ENCODE results near the gene GZMM. TPM values are rescaled to one million over a fixed set of nuclear protein-coding genes. Genes with fewer than 3 reads are reported as not detected.

Gene GZMM
- total RNA-seq, 3 donors from 2014 or later, result 0.33 to 1.1 TPM; not detected in 1

DNA sequence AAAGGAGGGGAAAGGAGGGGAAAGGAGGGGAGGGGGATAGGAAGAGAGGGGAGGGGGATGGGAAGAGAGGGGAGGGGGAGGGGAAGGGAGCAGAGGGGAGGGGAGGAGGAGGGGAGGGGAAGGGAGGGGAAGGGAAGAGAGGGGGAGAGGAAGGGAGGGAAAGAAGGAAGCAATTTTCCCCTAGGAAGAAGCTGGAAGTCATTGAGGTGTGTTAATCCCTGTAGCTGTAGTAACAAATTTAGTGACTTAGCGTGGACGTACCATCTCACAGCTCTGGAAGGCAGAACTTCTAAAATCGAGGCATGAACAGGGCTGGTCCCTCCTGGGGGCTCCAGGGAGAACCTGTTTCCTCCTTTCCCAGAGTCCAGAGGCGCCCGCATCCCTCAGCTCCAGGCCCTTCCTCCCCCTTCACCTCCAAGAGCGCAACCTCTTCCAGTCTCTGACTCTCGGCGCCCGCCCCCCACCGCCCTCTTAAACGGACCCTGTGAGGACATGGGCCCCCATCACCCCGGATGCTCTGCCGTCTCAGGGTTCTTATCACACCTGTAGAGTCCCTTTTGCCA lies 17.9 kb upstream of the GZMM start:
- TF ChIP-seq POLR2AphosphoS5 (IDR thresholded peaks at IDR 0.05) (no peak), POLR2A (IDR thresholded peaks at IDR 0.05) (no peak)
- TF ChIP-seq, protein P1, sequence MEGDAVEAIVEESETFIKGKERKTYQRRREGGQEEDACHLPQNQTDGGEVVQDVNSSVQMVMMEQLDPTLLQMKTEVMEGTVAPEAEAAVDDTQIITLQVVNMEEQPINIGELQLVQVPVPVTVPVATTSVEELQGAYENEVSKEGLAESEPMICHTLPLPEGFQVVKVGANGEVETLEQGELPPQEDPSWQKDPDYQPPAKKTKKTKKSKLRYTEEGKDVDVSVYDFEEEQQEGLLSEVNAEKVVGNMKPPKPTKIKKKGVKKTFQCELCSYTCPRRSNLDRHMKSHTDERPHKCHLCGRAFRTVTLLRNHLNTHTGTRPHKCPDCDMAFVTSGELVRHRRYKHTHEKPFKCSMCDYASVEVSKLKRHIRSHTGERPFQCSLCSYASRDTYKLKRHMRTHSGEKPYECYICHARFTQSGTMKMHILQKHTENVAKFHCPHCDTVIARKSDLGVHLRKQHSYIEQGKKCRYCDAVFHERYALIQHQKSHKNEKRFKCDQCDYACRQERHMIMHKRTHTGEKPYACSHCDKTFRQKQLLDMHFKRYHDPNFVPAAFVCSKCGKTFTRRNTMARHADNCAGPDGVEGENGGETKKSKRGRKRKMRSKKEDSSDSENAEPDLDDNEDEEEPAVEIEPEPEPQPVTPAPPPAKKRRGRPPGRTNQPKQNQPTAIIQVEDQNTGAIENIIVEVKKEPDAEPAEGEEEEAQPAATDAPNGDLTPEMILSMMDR (IDR thresholded peaks at IDR 0.05), result no peak
- DNase-seq (ENCODE audit: low spot score in 2 of 2), result no peak
- intact Hi-C loops (cut with DNase I; ENCODE audit: low total_unique reads), result no loop called here
- Histone ChIP-seq H3K4me1 (no peaks in the 10 kb centered on the region), H3K9me3 (no peaks in the 10 kb centered on the region), H3K27me3 (peaks cover 3 to 16% of the 10 kb centered on the region in 2 donors), H3K27ac (no peak overlapping the region), H3K36me3 (no peaks in the 10 kb centered on the region), H3K4me3 (no peak overlapping the region)

DNA sequence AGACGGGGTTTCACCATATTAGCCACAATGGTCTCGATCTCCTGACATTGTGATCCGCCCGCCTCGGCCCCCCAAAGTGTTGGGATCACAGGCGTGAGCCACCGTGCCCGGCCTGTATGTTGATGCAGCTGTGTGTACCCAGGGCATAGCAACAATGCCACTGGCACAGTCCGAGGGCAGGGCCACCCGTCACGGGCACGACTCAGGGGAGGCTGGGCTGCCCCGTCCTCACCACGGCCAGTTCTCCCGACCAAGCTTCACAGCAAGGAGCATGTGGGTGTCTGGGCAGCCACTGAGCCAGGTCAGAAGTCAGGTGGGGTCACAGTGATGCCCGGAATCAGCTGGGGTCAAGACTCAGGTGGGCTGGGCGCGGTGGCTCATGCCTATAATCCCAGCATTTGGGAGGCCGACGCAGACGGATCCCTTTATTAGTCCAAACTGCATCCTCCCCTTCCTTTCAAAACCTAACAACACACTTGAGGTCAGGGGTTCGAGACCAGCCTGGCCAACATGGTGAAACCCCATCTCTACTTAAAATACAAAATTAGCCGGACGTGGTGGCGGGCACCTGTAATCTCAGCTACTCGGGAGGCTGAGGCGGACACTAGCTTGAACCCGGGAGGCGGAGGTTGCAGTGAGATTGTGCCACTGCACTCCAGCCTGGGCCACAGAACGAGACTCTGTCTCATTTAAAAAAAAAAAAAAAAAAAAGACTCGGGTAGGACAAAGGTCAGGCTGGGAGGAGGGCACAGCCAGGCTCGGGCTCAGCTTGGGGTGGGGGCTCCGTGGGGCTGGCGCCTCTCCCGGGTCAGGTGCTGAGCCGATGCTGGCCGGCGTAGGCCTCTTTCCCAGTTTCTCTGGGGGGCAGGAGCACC lies 13.5 kb upstream of the GZMM start:
- peak overlapping the region; percentile 93 to 99 for H3K27ac ChIP-seq
- H3K36me3 ChIP-seq, result no peaks in the 10 kb centered on the region
- H3K9me3 ChIP-seq, result no peaks in the 10 kb centered on the region
- H3K27me3 ChIP-seq, result peaks cover 0 to 11% of the 10 kb centered on the region in 2 donors
- H3K4me3 ChIP-seq, result peak overlapping the region; percentile 94 to 98 (median 98)
- peaks cover 8 to 17% of the 10 kb centered on the region in 2 donors for H3K4me1 ChIP-seq
- intact Hi-C loops (cut with DNase I; ENCODE audit: low total_unique reads), result no loop called here
- TF ChIP-seq, protein P1 (IDR thresholded peaks at IDR 0.05), result no peak
- TF ChIP-seq POLR2A (IDR thresholded peaks at IDR 0.05), result no peak
- TF ChIP-seq POLR2AphosphoS5 (IDR thresholded peaks at IDR 0.05), result no peak
- no peak for DNase-seq (ENCODE audit: low spot score in 2 of 2)

DNA sequence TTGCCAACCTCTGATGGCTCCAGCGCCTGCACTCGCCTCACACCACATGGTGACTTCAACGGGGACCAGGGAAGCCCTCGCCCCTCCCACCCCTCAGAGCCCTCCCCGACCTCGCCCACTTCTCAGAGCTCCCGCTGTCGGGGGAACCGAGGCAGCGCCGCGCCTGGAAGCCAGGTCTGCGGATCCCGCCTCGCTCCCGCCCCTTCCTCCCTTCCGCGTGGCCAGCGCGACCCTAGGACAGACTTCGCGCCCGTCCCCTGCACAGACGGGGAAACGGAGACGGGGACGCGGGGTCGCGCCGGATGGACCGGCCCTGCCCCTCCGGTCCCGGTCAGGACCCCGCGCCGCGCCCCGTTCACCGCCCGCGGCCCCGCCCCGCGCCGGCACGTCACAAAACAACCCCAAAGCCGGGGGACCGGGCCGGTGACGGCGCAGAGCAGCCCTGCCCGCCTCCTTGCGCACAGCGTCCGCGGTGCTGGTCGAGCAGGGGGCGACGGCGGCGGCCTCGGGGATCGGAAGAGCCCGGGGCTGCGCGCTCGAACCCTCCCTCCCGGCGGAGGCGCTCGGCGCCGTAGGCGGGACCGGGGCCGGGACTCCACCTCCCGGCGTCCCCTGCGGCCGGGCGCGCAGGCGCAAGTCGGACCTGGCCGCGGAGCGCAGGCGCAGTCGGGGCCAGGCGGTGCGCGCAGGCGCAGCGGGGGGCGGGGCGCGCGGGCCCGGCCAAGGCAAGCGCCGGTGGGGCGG lies 12.7 kb upstream of the GZMM start:
- peak overlapping the region; percentile 93 to 99 for H3K27ac ChIP-seq
- DNase-seq (ENCODE audit: low spot score in 2 of 2), result peak; percentile 79
- H3K9me3 ChIP-seq, result no peaks in the 10 kb centered on the region
- H3K36me3 ChIP-seq, result no peaks in the 10 kb centered on the region
- intact Hi-C loops (cut with DNase I; ENCODE audit: low total_unique reads), result no loop called here
- H3K27me3 ChIP-seq, result peaks cover 0 to 6% of the 10 kb centered on the region in 2 donors
- TF ChIP-seq POLR2A (IDR thresholded peaks at IDR 0.05) (no peak), POLR2AphosphoS5 (IDR thresholded peaks at IDR 0.05) (peak in 2 of 3 donors; percentile 44 to 60)
- peaks cover 8 to 20% of the 10 kb centered on the region in 2 donors for H3K4me1 ChIP-seq
- peak overlapping the region; percentile 94 to 98 (median 98) for H3K4me3 ChIP-seq

DNA sequence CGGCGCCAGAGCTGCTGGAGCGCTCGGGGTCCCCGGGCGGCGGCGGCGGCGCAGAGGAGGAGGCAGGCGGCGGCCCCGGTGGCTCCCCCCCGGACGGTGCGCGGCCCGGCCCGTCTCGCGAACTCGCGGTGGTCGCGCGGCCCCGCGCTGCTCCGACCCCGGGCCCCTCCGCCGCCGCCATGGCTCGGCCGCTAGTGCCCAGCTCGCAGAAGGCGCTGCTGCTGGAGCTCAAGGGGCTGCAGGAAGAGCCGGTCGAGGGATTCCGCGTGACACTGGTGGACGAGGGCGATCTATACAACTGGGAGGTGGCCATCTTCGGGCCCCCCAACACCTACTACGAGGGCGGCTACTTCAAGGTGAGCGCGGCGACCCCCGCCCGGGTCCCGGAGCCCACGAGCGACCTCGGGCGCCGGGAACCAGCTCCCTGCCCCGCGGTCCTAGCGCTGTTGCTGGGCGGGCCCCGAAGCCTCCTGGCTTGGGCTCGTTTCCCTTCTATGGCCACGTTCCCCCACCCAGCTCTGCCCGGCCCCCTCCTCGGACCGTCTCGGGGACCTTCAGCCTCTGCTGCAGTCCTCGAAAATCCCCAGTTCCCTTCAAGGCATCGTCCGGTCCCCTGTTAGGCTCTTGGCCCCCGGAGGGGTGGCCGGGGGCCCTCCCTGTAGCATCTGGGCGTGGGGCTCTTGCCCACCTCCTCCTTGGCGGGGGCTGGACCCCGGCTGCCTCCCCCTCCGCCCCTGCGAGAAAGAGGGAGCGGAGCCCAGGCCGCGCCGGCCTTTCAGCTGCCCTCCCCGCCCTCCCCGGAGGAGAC lies 11.9 kb upstream of the GZMM start, which contains the start of gene CDC34:
Gene CDC34, plus strand, starts transcription at position 8 of the 808 bp plus-strand sequence. Its CDS starts 172 bp downstream, at position 180.
- Histone ChIP-seq H3K9me3 (no peaks in the 10 kb centered on the region), H3K27me3 (no peaks in the 10 kb centered on the region), H3K27ac (peak within 1 kb of the TSS; percentile 93 to 99), H3K4me1 (peaks cover 8 to 20% of the 10 kb centered on the region in 2 donors), H3K4me3 (peak within 1 kb of the TSS; percentile 94 to 98 (median 98)), H3K36me3 (no peaks in the 10 kb centered on the region)
- DNase-seq (ENCODE audit: low spot score in 2 of 2), result no peak
- intact Hi-C loops (cut with DNase I; ENCODE audit: low total_unique reads), result no loop called here
- TF ChIP-seq, protein P1 (IDR thresholded peaks at IDR 0.05), result no peak
- TF ChIP-seq POLR2AphosphoS5 (IDR thresholded peaks at IDR 0.05) (no peak), POLR2A (IDR thresholded peaks at IDR 0.05) (no peak)
